ENCODE data around the gene KLHL7. TPM values are rescaled to one million over a fixed set of nuclear protein-coding genes. Genes with fewer than 3 reads are reported as not detected.
A peak's percentile ranks its signal among the peaks of the same experiment; 100 is the strongest.

The KLHL7 gene
- total RNA-seq, 1 donor from 2014 or later = 68.9 TPM

- H3K4me1 Mint-ChIP-seq (ENCODE audit: low read depth) = peaks cover 29% of the 10 kb centered on the region
- peaks cover 11% of the 10 kb centered on the region for H3K36me3 Mint-ChIP-seq (ENCODE audit: insufficient read depth)
- H3K27me3 Mint-ChIP-seq = no peaks in the 10 kb centered on the region
- H3K4me3 Mint-ChIP-seq (ENCODE audit: low read depth) = no peak overlapping the region
- no peak for DNase-seq (ENCODE audit: low spot score, unreplicated experiment)
- H3K9me3 Mint-ChIP-seq (ENCODE audit: low read depth) = no peaks in the 10 kb centered on the region
- H3K27ac Mint-ChIP-seq = no peak overlapping the region
- TF ChIP-seq CTCF (IDR thresholded peaks at IDR 0.05; ENCODE audit: unreplicated experiment) = no peak
Measured at GRCh38 chr7:23207884-23208283, 102.3 kb downstream of the KLHL7 start.

DNA sequence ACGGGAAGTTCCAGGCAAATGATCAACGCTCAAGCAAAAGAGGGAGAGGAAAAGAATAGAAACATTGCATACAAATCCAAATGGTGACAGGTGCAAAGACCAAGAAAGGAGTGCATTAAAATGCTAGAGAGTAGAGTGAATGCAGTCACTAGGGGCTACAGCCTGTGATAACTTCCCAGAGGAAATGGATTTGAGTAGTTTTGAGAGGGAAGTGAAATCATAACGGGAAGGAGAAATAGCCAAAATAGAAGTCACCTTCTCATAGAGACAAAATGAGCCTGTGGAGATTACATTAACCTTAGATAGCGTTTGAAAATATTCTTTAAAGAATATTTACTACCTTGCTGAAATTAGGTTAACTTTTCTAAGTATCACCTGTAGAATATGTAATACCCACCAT, 102.7 kb downstream of the KLHL7 start:
- Mint-ChIP-seq H3K4me1 (ENCODE audit: low read depth) (peaks cover 29% of the 10 kb centered on the region), H3K27ac (no peak overlapping the region), H3K27me3 (no peaks in the 10 kb centered on the region), H3K36me3 (ENCODE audit: insufficient read depth) (peaks cover 10% of the 10 kb centered on the region), H3K4me3 (ENCODE audit: low read depth) (no peak overlapping the region), H3K9me3 (ENCODE audit: low read depth) (no peaks in the 10 kb centered on the region)
- DNase-seq (ENCODE audit: low spot score, unreplicated experiment) = no peak
- no peak for TF ChIP-seq CTCF (IDR thresholded peaks at IDR 0.05; ENCODE audit: unreplicated experiment)

- H3K9me3 Mint-ChIP-seq (ENCODE audit: low read depth) = no peaks in the 10 kb centered on the region
- TF ChIP-seq CTCF (IDR thresholded peaks at IDR 0.05; ENCODE audit: unreplicated experiment) = no peak
- peaks cover 29% of the 10 kb centered on the region for H3K4me1 Mint-ChIP-seq (ENCODE audit: low read depth)
- no peak for DNase-seq (ENCODE audit: low spot score, unreplicated experiment)
- no peaks in the 10 kb centered on the region for H3K27me3 Mint-ChIP-seq
- no peak overlapping the region for H3K27ac Mint-ChIP-seq
- no peak overlapping the region for H3K4me3 Mint-ChIP-seq (ENCODE audit: low read depth)
- peaks cover 5% of the 10 kb centered on the region for H3K36me3 Mint-ChIP-seq (ENCODE audit: insufficient read depth)
Measured at GRCh38 chr7:23210506-23210905, 104.9 kb downstream of the KLHL7 start.

DNA sequence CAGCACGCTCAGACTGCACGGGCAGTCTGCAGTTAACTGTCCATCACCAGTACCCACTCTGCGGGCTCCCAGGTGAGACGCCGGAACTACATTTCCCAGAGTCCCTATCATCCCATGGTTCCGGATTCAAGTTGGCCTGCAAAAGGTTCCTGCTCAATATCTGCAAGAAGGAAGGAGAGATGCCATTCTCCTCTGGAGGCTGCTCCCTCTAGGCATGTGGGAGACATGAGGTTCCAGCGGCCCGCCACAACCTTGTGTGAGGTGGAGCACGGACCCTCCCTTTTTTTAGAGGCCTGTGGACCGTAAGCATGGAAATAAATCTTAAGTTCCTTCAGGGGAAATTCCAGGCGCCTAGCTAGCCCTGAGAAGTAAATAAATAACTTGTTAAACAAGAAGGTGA, 106.0 kb downstream of the KLHL7 start:
- Mint-ChIP-seq H3K27me3 (no peaks in the 10 kb centered on the region), H3K4me1 (ENCODE audit: low read depth) (peaks cover 26% of the 10 kb centered on the region), H3K36me3 (ENCODE audit: insufficient read depth) (peaks cover 2% of the 10 kb centered on the region), H3K9me3 (ENCODE audit: low read depth) (no peaks in the 10 kb centered on the region), H3K4me3 (ENCODE audit: low read depth) (peak overlapping the region; percentile 55), H3K27ac (peak overlapping the region; percentile 85)
- no peak for DNase-seq (ENCODE audit: low spot score, unreplicated experiment)
- no peak for TF ChIP-seq CTCF (IDR thresholded peaks at IDR 0.05; ENCODE audit: unreplicated experiment)

DNA sequence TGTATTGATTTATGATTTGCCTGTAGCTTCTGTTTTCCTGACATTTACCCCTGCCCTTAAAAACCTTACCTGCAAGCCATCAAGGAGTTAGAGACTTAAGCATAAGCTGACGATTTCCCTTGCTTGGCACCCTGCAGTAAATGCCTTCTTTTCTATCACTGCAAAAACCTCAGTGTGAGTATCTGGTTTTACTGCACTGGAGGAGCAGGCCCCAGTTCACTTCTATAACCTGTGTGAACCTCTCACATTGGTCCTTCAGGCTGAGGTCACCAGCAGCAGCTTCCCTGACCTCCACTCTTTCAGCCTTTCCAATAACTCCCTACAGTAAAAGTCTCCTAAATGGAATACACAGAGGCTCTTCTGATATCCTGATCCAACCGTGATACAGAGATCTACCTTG, 106.8 kb downstream of the KLHL7 start:
- Mint-ChIP-seq H3K9me3 (ENCODE audit: low read depth) (no peaks in the 10 kb centered on the region), H3K4me1 (ENCODE audit: low read depth) (peaks cover 18% of the 10 kb centered on the region), H3K27ac (peak overlapping the region; percentile 85), H3K4me3 (ENCODE audit: low read depth) (no peak overlapping the region), H3K36me3 (ENCODE audit: insufficient read depth) (no peaks in the 10 kb centered on the region), H3K27me3 (no peaks in the 10 kb centered on the region)
- TF ChIP-seq CTCF (IDR thresholded peaks at IDR 0.05; ENCODE audit: unreplicated experiment) = no peak
- DNase-seq (ENCODE audit: low spot score, unreplicated experiment) = no peak
